A549 (cell line): ENCODE results near the gene FGR. TPM values are rescaled to one million over a fixed set of nuclear protein-coding genes. Genes with fewer than 3 reads are reported as not detected.
A peak's percentile ranks its signal among the peaks of the same experiment; 100 is the strongest.

Experiments
- ATAC-seq, 2 experiments: fragments of 200-7000 bp in 1 of 2; fragments of >200 bp in 1 of 2; cut with Nextera tagmentation in 1 of 2; cut with Tn5 transposase in 1 of 2; 3 replicates each; pipeline versions ENCODE4 v1.8.0 to v1.9.1; 2018 to 2020; ENCODE audit warnings: mild to moderate bottlenecking in 1 of 2, moderate library complexity in 1 of 2
- CTCF ChIA-PET: fragments of 300-600 bp; sonication (Branson Sonifier 250); formaldehyde crosslinking; extraction: SDS; loops from one replicate; lab custom pipeline; 2021; ENCODE audit warnings: antibody characterized with exemption, inconsistent platforms; lab: Yijun Ruan, JAX
- POLR2A ChIA-PET: fragments of 350-600 bp; formaldehyde crosslinking; extraction: SDS; loops from one replicate; lab custom pipeline; 2021; ENCODE audit warnings: antibody characterized with exemption, inconsistent platforms; lab: Yijun Ruan, JAX
- DNase-seq, 2 experiments: peaks; one replicate each; pipeline versions ENCODE4 v3.0.0 to v3.0.0-alpha.2; 2011 to 2016; ENCODE audit warnings: low read depth in 1 of 2, low spot score in 1 of 2
- FAIRE-seq: peaks from 2 replicates; lab custom pipeline; 2011; peaks lifted over from hg19 to GRCh38; lab: Jason Lieb, UNC
- H3K27ac ChIP-seq, 2 experiments: fragments of >200 bp; sonication (Bioruptor Twin); formaldehyde crosslinking; 3 replicates each; pipeline ENCODE4 v1.5.1; 2016 to 2017
- H3K4me1 ChIP-seq: fragments of >200 bp; sonication (Bioruptor Twin); formaldehyde crosslinking; 3 replicates; pipeline ENCODE4 v1.6.1; 2016
- H3K4me2 ChIP-seq: fragments of >200 bp; sonication (Bioruptor Twin); formaldehyde crosslinking; 3 replicates; pipeline ENCODE4 v1.6.1; 2016
- H3K4me3 ChIP-seq: fragments of >200 bp; sonication (Bioruptor Twin); formaldehyde crosslinking; 3 replicates; pipeline ENCODE4 v1.5.1; 2016
- H3K9me3 ChIP-seq: fragments of >200 bp; sonication (Bioruptor Twin); formaldehyde crosslinking; 3 replicates; pipeline ENCODE4 v1.6.1; 2016
- CBX2 ChIP-seq: fragments of 200-600 bp; sonication (generic); IDR thresholded peaks from 2 replicates; pipeline ENCODE4 v1.6.1; 2016; ENCODE audit warnings: low read depth, mild to moderate bottlenecking, borderline replicate concordance
- CBX8 ChIP-seq: fragments of 200-600 bp; sonication (generic); IDR thresholded peaks from 2 replicates; pipeline ENCODE4 v1.6.1; 2016
- CTCF ChIP-seq: fragments of >200 bp; sonication (Bioruptor Twin); formaldehyde crosslinking; IDR thresholded peaks from 3 replicates; pipeline ENCODE4 v1.5.1; 2016
- ELK1 ChIP-seq: fragments of 150-350 bp; IDR thresholded peaks from 2 replicates; pipeline ENCODE4 v1.6.1; 2014; ENCODE audit warnings: low read depth, mild to moderate bottlenecking, low read length
- FOSL2 ChIP-seq, 2 experiments: fragments of 450-650 bp in 1 of 2; fragments of >200 bp in 1 of 2; sonication (Bioruptor Twin) in 1 of 2; formaldehyde crosslinking; IDR thresholded peaks; 2 replicates each; pipeline versions ENCODE4 v1.5.0 to v1.6.1; 2016 to 2020; ENCODE audit warnings: mild to moderate bottlenecking in 1 of 2, moderate library complexity in 1 of 2
- HOXB13 ChIP-seq: fragments of 250-450 bp; sonication (Bioruptor Pico); IDR thresholded peaks from 2 replicates; pipeline ENCODE4 v1.5.0; 2020; ENCODE audit warnings: low read depth, mild to moderate bottlenecking, moderate library complexity
- NPAS2 ChIP-seq: fragments of 250-450 bp; sonication (Bioruptor Pico); IDR thresholded peaks from 2 replicates; pipeline ENCODE4 v1.8.0; 2022; ENCODE audit warnings: mild to moderate bottlenecking, moderate library complexity, borderline replicate concordance
- NR3C1 ChIP-seq: fragments of >200 bp; sonication (Bioruptor Twin); formaldehyde crosslinking; IDR thresholded peaks from 3 replicates; pipeline ENCODE4 v1.6.1; 2017
- PBX3 ChIP-seq: IDR thresholded peaks from 2 replicates; pipeline ENCODE4 v1.6.1; 2012
- REST ChIP-seq: fragments of 200-600 bp; sonication (generic); IDR thresholded peaks from 2 replicates; pipeline ENCODE4 v1.6.1; 2016; ENCODE audit warnings: antibody characterized with exemption, mild to moderate bottlenecking, moderate library complexity
- RNF2 ChIP-seq: fragments of 200-600 bp; sonication (generic); IDR thresholded peaks from 2 replicates; pipeline ENCODE4 v1.6.1; 2016; ENCODE audit warnings: low read depth, mild to moderate bottlenecking, antibody characterized with exemption, moderate library complexity, borderline replicate concordance
- SMC3 ChIP-seq: fragments of >200 bp; sonication (Bioruptor Twin); formaldehyde crosslinking; IDR thresholded peaks from 3 replicates; pipeline ENCODE4 v1.6.1; 2018; ENCODE audit warnings: inconsistent platforms
- TFCP2L1 ChIP-seq: fragments of 250-450 bp; sonication (Bioruptor Pico); IDR thresholded peaks from 2 replicates; pipeline ENCODE4 v1.5.0; 2021; ENCODE audit warnings: mild to moderate bottlenecking
- ZC3H11A ChIP-seq: fragments of 450-650 bp; IDR thresholded peaks from 2 replicates; pipeline ENCODE4 v1.6.1; 2014; ENCODE audit warnings: antibody characterized with exemption, mild to moderate bottlenecking
- ZFP36 ChIP-seq: fragments of 450-650 bp; IDR thresholded peaks from 2 replicates; pipeline ENCODE4 v1.6.1; 2014; ENCODE audit warnings: borderline replicate concordance; ENCODE audit not compliant: partially characterized antibody
- WGBS: methylation state at CpG from one replicate; pipeline ENCODE4 v1.1.6; 2017; ENCODE audit errors: missing lambda C conversion rate; 5-methylcytosine and 5-hydroxymethylcytosine counted together
- polyA plus RNA-seq, 4 experiments: library from polyadenylated mRNA; depleted of rRNA in 3 of 4; stranded (reverse); fragments of >200 nt; fragmentation: RNase III in 1 of 4; extraction: RNeasy Plus Mini Kit Qiagen cat#74134 plus additional on column Dnase treatment in 1 of 4; gene quantifications; 2 replicates in 3 of 4; 3 replicates in 1 of 4; pipeline ENCODE4 v1.2.3, GENCODE V29; 2011 to 2017
- TF ChIP-seq, protein P1 (sequence below): fragments of 250-450 bp; sonication (Bioruptor Pico); IDR thresholded peaks from 2 replicates; pipeline ENCODE4 v1.5.0; 2021; ENCODE audit warnings: mild to moderate bottlenecking, moderate library complexity, borderline replicate concordance

Gene FGR
- polyA plus RNA-seq, 2 of the 4 experiments (the other 2 are of a cell fraction): not detected

DNA sequence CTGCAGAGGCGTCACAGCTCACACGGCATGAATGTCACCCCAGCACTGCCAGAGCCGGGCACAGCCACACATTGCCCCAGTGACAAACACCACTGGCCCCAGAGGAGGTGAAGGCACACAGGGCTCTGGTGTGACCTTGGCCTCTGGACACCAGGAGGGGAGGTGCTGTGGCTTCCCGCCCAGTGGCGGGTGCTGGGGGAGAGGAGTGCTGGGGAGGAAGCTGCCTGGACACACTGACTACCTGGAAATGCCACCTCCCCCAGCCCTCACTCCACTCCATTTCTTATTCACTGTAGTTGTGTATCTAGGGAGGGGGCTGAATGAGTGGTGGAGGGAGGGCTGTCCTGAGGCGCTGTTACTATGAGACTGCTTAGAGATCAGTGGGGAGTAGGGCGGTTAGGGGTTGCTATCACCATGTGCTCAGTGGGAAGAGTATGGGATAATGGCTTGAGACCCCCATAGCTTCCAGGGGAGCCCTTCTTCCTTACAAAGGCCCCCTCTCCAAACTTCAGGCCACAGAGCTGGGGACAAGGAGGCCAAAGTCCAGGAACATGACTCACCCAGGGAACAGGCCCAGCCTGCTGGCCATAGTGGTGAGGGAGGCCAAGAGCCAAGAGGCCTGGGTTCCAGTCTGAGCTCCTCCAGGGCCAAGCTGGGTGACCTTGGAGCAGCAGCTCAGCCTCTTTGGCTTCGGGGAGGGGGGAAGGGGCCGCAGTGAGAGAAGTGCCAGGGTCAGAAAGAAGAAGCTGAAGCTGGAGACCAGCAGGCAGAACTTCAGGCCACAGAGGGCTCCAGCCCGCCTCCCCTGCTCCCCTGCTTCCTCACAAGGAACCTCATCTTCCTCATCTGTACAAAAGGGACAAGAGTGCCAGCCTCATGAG, 71.2 kb downstream of the FGR start (continued):
- TF ChIP-seq CTCF (no peak), CBX8 (no peak), SMC3 (no peak), ZFP36 (no peak), NPAS2 (CRISPR knock-in tag) (no peak)

- Histone ChIP-seq H3K4me2 (peak overlapping the region; percentile 83), H3K4me3 (no peak overlapping the region), H3K27ac (peak overlapping the region; percentile 85), H3K4me1 (peaks cover 80% of the 10 kb centered on the region), H3K9me3 (no peaks in the 10 kb centered on the region)
- ATAC-seq (no peak), DNase-seq (no peak), FAIRE-seq (no peak)
- ChIA-PET POLR2A (no interaction called here), CTCF (interaction anchor here (18.5 kb wide), 1 partner anchor 38 kb away, joined by 314 read pairs; the partner anchor contains the start of gene AHDC1)
- TF ChIP-seq HOXB13: no peak
- no peak for TF ChIP-seq TFCP2L1 (CRISPR knock-in tag)
- TF ChIP-seq RNF2: no peak
- no peak for TF ChIP-seq NR3C1
- TF ChIP-seq FOSL2 (IDR thresholded peaks at IDR 0.05): no peak
- no peak for TF ChIP-seq FOSL2 (CRISPR knock-in tag; IDR thresholded peaks at IDR 0.05)
- TF ChIP-seq CTCF: no peak
- TF ChIP-seq CBX2: no peak
- TF ChIP-seq ZC3H11A: no peak
- 40% methylated on average over 1 of the region's 4 CpGs for WGBS
Measured at GRCh38 chr1:27563341-27563590, 71.7 kb downstream of the FGR start.

- no peak for FAIRE-seq
- CTCF ChIA-PET: interaction anchor here (2.6 to 18.5 kb wide), 2 partner anchors 12 to 39 kb away, joined by 12 to 314 read pairs; partner anchors contain the start of gene AHDC1
- POLR2A ChIA-PET: no interaction called here
- H3K4me2 ChIP-seq: peak overlapping the region; percentile 83
- 96% methylated on average over 9 of the region's 18 CpGs for WGBS
- H3K27ac ChIP-seq: peak overlapping the region; percentile 85
- H3K4me1 ChIP-seq: peaks cover 81% of the 10 kb centered on the region
- ATAC-seq: no peak
- TF ChIP-seq ZFP36 (no peak), PBX3 (no peak), ELK1 (no peak), REST (no peak), NR3C1 (no peak)
- TF ChIP-seq, protein P1, sequence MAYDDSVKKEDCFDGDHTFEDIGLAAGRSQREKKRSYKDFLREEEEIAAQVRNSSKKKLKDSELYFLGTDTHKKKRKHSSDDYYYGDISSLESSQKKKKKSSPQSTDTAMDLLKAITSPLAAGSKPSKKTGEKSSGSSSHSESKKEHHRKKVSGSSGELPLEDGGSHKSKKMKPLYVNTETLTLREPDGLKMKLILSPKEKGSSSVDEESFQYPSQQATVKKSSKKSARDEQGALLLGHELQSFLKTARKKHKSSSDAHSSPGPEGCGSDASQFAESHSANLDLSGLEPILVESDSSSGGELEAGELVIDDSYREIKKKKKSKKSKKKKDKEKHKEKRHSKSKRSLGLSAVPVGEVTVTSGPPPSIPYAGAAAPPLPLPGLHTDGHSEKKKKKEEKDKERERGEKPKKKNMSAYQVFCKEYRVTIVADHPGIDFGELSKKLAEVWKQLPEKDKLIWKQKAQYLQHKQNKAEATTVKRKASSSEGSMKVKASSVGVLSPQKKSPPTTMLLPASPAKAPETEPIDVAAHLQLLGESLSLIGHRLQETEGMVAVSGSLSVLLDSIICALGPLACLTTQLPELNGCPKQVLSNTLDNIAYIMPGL (CRISPR knock-in tag): no peak
- no peak for DNase-seq
- H3K4me3 ChIP-seq: no peak overlapping the region
- no peaks in the 10 kb centered on the region for H3K9me3 ChIP-seq
Measured at GRCh38 chr1:27562534-27563340, 72.2 kb downstream of the FGR start.
